ENCODE measurements around the gene ZNF335. TPM values are rescaled to one million over a fixed set of nuclear protein-coding genes. Genes with fewer than 3 reads are reported as not detected.
A peak's percentile ranks its signal among the peaks of the same experiment; 100 is the strongest.

The ZNF335 gene
- total RNA-seq, 1 donor from 2014 or later, result 27.8 TPM

DNA sequence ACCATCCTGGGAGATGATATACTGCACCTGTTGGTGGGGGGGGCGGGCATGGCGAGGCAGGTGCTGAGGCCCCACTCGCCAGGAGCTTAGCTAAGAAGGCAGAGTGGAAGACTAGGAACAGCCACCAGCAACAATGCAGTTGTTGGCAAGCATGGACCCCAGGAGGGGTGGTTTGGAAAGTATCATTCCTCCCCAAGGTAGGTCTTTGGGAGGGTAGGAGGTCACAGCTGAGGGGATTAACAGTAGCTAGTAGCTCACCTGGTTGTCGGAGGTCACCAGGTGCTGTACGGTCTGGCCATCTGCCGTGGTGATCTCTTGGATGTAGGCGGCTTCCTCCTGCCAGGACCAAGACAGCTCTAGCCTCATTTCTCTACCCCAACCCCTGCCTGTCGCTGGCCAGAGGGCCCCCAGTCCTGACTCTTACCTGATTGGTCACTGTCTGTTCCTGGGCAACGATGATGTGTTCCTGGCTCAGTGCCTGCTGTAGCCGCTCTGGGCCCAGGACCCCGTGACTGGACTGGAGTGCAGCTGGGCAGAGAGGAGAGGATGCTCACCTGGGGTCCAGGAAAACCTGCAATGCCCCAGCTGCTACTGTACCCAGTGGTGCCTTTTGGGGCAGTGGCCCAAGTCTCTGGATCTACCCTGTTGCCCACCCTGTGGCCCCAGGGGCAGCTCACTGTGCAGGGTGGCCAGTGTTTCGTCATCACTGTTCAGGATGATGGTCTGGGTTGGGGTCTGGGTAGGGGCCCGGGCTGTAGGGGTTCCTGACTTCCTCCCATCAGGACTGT is 22.3 kb downstream of the ZNF335 start:
- Histone ChIP-seq H3K9me3 (no peaks in the 10 kb centered on the region), H3K27me3 (no peaks in the 10 kb centered on the region), H3K36me3 (peaks cover 83 to 94% of the 10 kb centered on the region in 2 donors), H3K4me3 (no peak overlapping the region), H3K4me1 (no peaks in the 10 kb centered on the region), H3K27ac (no peak overlapping the region)
- DNase-seq (ENCODE audit: low spot score in 2 of 2), result no peak
- intact Hi-C loops (cut with DNase I), result no loop called here
- TF ChIP-seq, protein P1, sequence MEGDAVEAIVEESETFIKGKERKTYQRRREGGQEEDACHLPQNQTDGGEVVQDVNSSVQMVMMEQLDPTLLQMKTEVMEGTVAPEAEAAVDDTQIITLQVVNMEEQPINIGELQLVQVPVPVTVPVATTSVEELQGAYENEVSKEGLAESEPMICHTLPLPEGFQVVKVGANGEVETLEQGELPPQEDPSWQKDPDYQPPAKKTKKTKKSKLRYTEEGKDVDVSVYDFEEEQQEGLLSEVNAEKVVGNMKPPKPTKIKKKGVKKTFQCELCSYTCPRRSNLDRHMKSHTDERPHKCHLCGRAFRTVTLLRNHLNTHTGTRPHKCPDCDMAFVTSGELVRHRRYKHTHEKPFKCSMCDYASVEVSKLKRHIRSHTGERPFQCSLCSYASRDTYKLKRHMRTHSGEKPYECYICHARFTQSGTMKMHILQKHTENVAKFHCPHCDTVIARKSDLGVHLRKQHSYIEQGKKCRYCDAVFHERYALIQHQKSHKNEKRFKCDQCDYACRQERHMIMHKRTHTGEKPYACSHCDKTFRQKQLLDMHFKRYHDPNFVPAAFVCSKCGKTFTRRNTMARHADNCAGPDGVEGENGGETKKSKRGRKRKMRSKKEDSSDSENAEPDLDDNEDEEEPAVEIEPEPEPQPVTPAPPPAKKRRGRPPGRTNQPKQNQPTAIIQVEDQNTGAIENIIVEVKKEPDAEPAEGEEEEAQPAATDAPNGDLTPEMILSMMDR (IDR thresholded peaks at IDR 0.05), result no peak

DNA sequence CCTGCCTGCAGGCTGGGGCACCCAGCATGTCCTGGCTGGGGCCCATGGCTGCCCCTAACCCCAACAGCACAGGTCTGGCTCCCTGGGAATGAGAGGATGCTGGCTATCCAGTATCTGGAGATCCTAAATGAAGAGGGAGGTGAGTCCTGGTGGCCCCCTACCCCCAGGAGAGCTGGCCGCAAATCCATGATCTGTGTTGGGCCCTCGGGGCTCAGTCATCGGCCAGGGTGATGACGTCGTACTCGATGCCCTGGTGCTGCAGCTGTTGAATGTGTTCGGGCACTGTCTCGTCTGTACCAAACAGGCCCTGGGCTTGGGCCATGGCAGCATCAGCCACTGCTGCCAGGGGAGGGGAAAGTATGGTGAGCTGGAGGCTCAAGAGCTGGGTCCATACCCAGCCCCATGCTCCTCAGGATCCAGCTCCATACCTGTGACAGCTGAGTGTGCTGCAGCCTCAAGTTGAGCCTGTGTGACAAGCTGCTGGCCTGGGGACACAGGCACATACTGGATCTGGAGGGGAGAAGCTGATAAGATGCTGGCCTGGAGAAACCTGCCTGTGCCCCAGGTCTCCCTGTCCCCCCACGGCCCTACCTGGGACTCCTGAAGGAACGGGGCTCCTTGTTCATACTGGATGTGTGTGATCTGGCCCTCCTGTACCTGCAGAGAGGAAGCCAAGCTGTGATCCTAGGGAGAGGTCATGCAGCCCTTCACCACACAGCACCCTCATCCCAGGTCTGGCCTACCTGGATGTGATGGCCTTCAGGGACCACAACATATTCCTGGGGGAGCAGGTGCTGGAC is 23.1 kb downstream of the ZNF335 start:
- no peak for DNase-seq (ENCODE audit: low spot score in 2 of 2)
- Histone ChIP-seq H3K36me3 (peaks cover 91 to 99% of the 10 kb centered on the region in 2 donors), H3K4me3 (no peak overlapping the region), H3K27me3 (no peaks in the 10 kb centered on the region), H3K9me3 (no peaks in the 10 kb centered on the region), H3K27ac (peak overlapping the region in 1 of 2 donors; percentile 9), H3K4me1 (no peaks in the 10 kb centered on the region)
- intact Hi-C loops (cut with DNase I), result no loop called here
- TF ChIP-seq, protein P1 (IDR thresholded peaks at IDR 0.05), result no peak

DNA sequence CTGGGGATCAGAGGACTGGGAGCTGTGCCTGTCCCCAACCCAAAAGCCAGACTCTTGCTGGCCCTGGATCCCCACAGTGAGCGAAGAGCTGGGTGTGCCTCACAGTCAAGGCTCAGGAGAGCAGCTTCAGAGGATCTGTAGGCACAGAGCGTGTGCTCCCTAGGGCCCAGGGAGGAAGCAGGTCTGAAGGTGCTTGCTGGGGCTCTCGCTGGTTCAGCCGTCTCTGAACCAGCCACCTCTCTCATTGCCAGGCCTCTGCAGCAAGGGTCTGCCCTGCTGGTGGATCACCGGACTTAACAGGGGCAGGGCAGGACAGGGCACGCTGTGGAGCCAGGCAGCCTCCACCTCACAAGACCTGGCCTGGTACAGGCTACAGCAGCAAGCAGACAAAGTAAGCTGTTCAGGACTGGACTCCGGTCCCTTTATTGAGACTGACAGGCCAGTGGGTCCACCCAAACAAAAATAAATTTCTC is 23.7 kb downstream of the ZNF335 start:
- no peak overlapping the region for H3K4me3 ChIP-seq
- intact Hi-C loops (cut with DNase I), result no loop called here
- TF ChIP-seq, protein P1 (IDR thresholded peaks at IDR 0.05), result no peak
- no peak for DNase-seq (ENCODE audit: low spot score in 2 of 2)
- H3K27ac ChIP-seq, result peak overlapping the region in 1 of 2 donors; percentile 9
- H3K4me1 ChIP-seq, result no peaks in the 10 kb centered on the region
- H3K9me3 ChIP-seq, result no peaks in the 10 kb centered on the region
- H3K36me3 ChIP-seq, result peaks cover 93 to 99% of the 10 kb centered on the region in 2 donors
- no peaks in the 10 kb centered on the region for H3K27me3 ChIP-seq

DNA sequence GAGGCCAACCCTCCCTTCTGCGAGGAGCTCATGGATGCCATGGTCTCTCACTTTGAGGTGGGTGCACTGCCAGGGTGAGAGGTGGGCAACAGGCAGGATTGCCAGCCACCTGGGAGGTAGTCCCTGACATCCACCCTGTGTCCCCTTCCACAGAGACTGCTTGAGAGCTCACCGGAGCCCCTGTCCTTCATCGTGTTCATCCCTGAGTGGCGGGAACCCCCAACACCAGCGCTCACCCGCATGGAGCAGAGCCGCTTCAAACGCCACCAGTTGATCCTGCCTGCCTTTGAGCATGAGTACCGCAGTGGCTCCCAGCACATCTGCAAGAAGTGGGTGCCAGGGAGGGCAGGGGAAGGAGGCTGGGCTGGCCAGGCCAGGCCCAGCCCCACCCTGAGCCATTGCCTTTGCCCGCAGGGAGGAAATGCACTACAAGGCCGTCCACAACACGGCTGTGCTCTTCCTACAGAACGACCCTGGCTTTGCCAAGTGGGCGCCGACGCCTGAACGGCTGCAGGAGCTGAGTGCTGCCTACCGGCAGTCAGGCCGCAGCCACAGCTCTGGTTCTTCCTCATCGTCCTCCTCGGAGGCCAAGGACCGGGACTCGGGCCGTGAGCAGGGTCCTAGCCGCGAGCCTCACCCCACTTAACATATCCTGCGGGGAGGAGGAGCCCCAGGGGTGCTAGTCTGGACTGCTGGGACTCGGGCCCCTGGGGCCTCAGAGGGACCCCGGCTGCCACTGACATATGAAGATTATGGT is 24.7 kb downstream of the ZNF335 start:
- H3K4me1 ChIP-seq, result no peaks in the 10 kb centered on the region
- peak overlapping the region in 1 of 2 donors; percentile 14 for H3K27ac ChIP-seq
- H3K36me3 ChIP-seq, result peaks cover 94 to 99% of the 10 kb centered on the region in 2 donors

More for the DNA sequence above, 24.7 kb downstream of the ZNF335 start:
- Histone ChIP-seq H3K27me3 (no peaks in the 10 kb centered on the region), H3K9me3 (no peaks in the 10 kb centered on the region), H3K4me3 (no peak overlapping the region)
- no peak for DNase-seq (ENCODE audit: low spot score in 2 of 2)
- TF ChIP-seq, protein P1 (IDR thresholded peaks at IDR 0.05), result no peak
- intact Hi-C loops (cut with DNase I), result no loop called here
